GM10266 (cell line): ENCODE results near the gene TBXA2R.

Source experiments
- DNase-seq: peaks from one replicate; pipeline ENCODE4 v3.0.0; 2012; ENCODE audit errors: extremely low spot score
- CTCF ChIP-seq: IDR thresholded peaks from 2 replicates; pipeline ENCODE4 v1.5.1; 2012; ENCODE audit warnings: mild to moderate bottlenecking, low read depth; ENCODE audit not compliant: control insufficient read depth, insufficient read depth; ENCODE audit errors: missing control alignments

TBXA2R gene

GRCh38 chr19:3563709-3564524 is 42.8 kb downstream of the TBXA2R start:
- DNase-seq, result no peak
- no peak for TF ChIP-seq CTCF

- no peak for TF ChIP-seq CTCF
- DNase-seq, result peak; percentile 100
These were observed 49.0 kb downstream of the TBXA2R start, which contains the start of gene MFSD12 for GRCh38 chr19:3557461-3558248. MFSD12 (minus strand) TSS chr19:3557586; CDS start chr19:3557403, 183 bp downstream.

GRCh38 chr19:3556978-3557460 is 49.7 kb downstream of the TBXA2R start:
- no peak for TF ChIP-seq CTCF
- DNase-seq, result no peak

- TF ChIP-seq CTCF, result no peak
- DNase-seq, result no peak
These were observed 50.2 kb downstream of the TBXA2R start for GRCh38 chr19:3556423-3556977.

GRCh38 chr19:3555653-3556422 is 50.8 kb downstream of the TBXA2R start:
- no peak for DNase-seq
- TF ChIP-seq CTCF, result no peak

- no peak for DNase-seq
- no peak for TF ChIP-seq CTCF
These were observed 52.2 kb downstream of the TBXA2R start for GRCh38 chr19:3554254-3555083.
